HG03139 (cell line): ENCODE measurements around the gene RFTN2.
"Not testable (repeated sequence)": the region's sequence is repeated elsewhere in the genome, so short reads cannot be mapped to it uniquely, and the experiment has no call there.

ENCODE experiments used
- ATAC-seq: cut with Tn5 transposase; IDR thresholded peaks from one replicate; pipeline ENCODE4 v1.9.1; 2021; ENCODE audit not compliant: unreplicated experiment

Gene RFTN2

DNA sequence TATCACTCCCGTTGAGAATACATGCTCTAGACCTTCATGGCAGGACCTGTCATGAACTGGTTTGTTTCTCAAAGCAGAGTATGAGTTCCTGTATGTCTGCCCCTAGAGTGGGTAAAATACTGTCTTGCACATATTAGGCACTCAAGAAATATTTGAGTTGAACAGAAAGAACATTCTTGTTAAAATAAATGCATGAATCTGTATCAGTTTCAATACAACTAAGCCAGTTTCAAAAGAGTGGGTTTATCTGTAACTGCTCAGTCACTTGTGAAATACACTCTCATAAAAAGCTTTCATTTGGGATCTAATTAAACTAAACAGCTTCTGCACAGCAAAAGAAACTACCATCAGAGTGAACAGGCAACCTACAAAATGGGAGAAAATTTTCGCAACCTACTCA, 69.2 kb downstream of the RFTN2 start:
- peak; percentile 71 for ATAC-seq

DNA sequence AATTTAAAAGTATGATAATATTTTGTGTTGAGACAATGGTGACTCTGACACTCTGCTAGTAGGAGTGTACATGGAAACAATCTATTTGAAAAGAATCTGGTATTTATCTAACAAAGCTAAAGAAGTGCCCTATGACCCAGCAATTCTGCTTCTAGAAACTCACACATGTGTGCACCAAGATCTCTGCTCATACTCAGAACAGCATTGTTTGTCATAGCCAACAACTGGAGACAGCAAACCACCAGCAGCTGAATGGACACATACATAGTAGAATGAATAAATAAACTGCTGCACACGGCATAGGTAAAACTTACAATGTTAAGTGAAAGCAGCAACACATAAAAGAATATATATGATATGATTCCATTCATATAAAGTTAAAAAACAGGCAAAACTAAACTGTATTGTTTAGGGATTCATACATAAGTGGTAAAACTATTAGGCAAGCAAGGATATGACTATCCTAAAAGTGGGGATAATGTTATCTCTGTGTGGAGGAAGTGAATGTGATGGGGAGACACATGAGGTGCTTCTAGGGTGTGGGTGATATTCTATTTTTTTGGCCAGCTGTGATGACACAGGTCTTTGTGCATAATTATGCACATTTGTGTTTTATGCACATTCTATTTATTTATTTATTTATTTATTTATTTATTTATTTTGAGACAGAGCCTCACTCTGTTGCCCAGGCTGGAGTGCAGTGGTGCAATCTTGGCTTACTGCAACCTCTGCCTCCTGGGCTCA, 71.1 kb downstream of the RFTN2 start:
- no peak for ATAC-seq

DNA sequence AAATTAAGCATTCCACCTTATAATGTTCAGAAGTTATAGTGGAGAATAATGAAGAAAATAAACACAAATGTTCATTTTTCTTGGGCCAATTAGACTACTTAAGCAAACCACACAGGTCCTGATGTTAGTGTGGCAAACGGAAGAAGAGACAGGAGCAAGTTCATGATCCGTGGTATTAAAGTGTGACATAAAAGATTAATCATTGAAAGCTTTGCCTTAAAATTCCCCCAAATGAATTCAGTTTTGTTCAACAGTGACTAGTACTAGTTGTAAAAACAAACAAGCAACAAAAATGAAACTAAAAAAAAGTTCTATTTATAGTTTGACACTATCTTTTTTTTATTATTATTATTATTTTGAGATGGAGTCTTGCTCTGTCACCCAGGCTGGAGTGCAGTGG, 73.7 kb downstream of the RFTN2 start:
- ATAC-seq: no peak

DNA sequence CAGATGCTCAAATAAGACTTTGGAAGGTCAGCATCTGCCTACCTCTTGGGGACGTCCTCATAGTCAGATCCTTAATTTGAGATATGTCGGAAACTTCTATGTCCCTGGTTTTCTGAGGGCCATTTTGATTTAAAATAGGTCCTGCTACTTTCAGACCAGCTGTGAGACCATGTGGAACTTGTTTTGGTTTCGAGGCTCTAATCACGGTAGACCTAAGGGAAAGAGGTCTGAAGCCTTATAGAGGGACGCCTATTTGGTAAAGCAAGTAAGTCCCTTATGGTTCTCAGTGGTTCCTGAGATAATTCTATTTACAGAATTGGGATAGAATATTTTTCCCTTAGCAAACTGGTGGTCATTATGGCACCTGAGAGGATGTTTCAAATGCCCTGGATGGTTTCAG, 75.1 kb downstream of the RFTN2 start:
- ATAC-seq: no peak

DNA sequence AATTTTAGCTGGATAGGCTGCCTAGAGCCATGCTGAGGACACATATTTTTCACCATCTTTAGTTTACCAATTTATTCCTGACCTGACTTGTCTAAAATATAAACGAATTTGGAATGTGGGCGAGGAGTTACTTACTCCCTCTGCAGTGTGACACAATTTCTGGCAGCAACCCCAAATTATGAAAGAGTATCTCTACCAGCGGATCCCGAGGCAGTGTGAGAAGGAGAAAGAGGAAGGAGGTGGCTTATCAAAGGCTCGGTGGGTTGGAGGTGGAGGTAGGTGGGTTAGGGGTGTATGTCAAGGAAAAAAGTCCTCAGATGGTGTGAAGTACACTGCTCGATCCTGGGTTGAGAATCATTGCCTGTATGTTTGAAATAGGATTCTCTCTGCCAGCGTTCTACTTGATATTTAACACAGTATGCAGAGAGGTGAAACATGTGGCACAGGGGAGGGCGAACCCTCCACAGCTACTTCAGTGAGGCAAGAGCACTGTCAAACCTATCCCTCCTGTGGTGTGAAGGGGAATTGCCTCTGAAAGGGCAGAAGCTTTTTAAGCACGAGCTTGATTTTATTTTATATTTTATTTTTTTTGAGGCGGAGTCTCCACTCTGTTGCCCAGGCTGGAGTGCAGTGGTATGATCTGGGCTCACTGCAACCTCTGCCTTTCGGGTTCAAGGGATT, 76.0 kb downstream of the RFTN2 start:
- peak; percentile 69 for ATAC-seq

DNA sequence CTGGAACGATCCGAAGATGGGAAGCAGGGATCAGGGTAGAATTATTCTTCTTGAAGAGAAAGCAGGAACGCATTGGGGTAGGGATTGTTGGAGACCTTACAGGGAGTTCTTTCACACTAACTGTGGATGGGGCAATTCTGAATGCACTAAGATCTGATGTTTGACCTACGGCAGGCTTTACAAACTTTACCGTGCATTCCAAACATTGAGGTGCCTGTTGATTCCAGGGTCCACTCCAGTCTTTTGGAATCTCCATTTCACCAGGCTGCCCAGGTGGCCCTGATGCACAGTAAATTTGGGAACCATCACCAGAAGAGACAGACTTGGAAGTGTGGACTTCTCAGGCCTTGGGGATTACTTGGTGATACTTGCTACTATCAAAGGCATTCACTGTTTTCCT, 76.9 kb downstream of the RFTN2 start:
- ATAC-seq: no peak

DNA sequence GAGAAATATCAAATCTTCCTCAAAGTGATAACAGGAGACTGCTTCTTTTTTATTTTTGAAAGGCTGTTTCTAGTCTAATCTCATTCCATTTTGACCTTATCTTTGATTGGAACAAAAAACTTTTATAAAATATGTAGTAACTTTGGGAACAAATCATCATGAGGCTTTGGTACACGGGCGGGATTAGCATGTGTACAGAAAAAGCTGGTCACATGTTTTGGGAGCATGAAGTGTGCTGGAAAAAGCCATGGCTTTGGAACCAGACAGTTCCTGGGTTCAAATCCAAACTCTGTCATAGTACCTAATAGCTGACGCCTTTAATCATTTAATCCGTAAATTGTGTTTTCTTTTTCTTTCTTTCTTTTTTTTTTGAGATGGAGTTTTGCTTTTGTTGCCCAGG, 78.2 kb downstream of the RFTN2 start:
- no peak for ATAC-seq

DNA sequence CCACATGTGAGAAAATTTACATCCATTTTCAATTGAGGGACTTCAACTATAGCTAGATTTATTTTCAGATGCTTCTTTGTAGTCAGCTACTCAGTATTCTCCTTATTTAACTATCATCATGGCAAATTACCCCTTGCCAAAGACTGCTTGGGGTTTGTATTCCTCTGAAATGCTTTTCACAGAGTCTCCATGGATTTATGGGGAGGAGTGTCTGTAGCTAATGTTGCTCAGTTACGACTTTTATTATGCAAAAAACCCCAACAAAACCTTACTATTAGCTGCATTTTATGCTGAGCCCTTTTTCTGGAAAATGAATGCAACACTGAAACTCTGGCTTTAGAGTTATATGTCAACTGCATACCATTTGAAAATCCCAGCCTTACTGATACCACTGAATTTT, 78.6 kb downstream of the RFTN2 start:
- no peak for ATAC-seq

DNA sequence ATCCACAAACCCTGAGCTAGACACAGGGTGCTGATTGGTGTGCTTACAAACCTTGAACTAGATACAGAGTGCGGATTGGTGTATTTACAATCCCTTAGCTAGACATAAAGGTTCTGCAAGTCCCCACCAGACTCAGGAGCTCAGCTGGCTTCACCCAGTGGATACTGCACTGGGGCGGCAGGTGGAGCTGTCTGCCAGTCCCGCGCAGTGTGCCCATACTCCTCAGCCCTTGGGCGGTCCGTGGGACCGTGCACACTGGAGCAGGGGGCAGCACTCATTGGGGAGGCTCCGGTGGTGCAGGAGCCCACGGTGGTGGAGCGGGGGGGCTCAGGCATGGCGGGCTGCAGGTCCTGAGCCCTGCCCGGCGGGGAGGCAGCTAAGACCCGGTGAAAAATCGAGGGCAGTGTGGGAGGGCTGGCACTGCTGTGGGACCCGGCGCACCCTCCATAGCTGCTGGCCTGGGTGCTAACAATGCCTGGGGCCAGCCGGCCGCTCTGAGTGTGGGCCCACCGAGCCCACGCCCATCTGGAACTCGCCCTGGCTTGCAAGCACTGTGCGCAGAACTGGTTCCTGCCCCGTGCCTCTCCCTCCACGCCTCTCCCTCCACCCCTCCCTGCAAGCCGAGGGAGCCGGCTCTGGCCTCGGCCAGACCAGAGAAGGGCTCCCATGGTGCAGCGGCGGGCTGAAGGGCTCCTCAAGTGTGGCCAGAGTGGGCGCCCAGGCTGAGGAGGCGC, 83.9 kb downstream of the RFTN2 start:
- no peak for ATAC-seq

DNA sequence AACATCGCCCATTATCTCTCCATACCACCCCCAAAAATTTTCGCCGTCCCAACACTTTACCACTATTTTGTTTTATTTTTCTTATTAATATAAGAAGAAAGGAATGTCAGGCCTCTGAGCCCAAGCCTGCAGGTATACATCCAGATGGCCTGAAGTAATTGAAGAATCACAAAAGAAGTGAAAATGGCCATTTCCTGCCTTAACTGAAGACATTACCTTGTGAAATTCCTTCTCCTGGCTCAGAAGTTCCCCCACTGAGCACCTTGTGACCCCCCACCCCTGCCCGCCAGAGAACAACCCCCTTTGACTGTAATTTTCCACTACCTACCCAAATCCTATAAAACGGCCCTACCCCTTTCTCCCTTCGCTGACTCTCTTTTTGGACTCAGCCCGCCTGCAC, 88.1 kb downstream of the RFTN2 start:
- ATAC-seq: not testable (repeated sequence)

DNA sequence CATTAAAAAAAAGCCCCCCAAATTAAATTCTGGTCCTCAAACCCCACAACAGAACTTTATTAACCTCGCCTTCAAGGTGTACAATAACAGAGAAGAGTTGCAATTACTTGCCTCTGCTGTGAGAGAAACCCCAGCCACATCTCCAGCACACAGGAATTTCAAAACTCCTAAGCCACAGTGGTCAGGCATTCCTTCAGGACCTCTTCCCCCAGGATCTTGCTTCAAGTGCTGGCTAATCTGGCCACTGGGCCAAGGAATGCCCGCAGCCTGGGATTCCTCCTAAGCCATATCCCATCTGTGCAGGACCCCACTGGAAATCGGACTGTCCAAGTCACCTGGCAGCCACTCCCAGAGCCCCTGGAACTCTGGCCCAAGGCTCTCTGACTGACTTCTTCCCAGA, 95.2 kb downstream of the RFTN2 start:
- not testable (repeated sequence) for ATAC-seq

DNA sequence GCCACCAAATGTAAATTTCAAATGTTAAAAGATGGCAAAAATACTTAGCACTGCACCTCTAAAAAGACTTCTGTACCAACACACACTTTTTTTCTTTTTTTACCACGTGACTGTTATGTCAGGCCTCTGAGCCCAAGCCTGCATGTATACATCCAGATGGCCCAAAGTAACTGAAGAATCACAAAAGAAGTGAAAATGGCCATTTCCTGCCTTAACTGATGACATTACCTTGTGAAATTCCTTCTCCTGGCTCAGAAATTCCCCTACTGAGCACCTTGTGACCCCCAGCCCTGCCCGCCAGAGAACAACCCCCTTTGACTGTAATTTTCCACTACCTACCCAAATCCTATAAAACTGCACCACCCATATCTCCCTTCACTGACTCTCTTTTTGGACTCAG, 97.1 kb downstream of the RFTN2 start:
- not testable (repeated sequence) for ATAC-seq

DNA sequence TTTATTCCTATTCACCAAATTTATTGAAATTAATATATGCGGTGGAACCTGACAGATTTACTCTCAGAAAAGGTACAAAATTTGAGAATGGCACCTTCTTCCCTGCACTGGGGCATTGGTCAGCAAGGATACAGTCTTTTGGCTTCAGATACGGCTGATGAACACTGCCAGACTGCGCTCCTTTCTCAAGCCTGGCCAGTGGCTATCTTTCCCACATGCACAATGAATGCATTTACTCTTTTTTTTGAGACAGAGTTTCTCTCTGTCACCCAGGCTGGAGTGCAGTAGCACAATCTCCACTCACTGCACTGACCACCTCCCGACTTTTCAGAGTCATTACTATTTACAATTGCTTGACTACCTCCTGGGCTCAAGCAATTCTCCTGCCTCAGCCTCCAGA, 97.9 kb downstream of the RFTN2 start:
- no peak for ATAC-seq

DNA sequence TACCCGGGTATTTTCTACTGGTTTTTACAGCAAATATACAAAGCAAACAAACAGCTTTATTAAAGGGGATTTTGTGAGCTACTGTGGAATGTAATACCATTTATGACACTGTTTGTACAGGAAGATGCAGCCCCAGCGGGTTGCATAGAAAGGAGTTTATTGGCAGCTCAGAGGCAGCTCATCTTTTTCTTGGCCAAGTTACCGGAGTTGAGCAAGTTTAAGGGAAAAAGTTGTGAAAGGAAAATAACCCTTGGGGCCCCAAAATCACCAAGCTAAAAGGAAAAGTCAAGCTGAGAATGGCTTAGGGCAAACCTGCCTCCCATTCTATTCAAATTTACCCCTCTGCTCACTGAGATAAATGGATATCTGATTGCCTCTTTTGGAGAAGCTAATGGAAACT, 98.8 kb downstream of the RFTN2 start:
- ATAC-seq: no peak

DNA sequence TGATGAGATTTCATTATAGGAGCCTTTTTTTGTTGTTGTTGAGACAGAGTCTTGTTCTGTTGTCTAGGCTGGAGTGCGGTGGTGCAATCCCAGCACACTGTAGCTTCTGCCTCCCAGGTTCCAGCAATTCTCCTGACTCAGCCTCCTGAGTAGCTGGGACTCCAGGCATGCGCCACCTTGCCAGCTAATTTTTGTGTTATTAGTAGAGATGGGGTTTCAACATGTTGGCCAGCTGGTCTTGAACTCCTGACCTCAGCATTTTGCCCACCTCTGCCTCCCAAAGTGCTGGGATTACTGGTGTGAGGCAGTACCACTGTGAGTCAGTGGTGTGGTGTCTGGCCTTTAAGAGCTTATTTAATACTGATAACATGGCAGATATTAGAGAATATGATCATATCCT, 99.4 kb downstream of the RFTN2 start:
- ATAC-seq: no peak

DNA sequence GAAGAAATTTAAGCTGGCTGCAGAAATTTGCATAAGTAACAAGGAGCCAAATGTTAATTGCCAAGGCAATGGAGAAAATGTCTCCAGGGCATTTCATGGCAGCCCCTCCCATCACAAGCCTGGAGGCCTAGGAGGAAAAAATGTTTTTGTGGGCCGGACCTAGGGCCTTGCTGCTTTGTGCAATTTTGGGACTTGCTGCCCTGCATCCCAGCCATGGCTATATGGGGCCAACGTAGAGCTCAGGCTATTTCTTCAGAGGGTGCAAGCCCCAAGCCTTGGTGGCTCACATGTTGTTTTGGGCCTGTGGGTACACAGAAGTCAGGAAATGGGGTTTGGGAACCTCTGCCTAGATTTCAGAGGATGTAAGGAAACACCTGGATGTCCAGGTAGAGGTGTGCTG, 101.8 kb downstream of the RFTN2 start:
- ATAC-seq: no peak

DNA sequence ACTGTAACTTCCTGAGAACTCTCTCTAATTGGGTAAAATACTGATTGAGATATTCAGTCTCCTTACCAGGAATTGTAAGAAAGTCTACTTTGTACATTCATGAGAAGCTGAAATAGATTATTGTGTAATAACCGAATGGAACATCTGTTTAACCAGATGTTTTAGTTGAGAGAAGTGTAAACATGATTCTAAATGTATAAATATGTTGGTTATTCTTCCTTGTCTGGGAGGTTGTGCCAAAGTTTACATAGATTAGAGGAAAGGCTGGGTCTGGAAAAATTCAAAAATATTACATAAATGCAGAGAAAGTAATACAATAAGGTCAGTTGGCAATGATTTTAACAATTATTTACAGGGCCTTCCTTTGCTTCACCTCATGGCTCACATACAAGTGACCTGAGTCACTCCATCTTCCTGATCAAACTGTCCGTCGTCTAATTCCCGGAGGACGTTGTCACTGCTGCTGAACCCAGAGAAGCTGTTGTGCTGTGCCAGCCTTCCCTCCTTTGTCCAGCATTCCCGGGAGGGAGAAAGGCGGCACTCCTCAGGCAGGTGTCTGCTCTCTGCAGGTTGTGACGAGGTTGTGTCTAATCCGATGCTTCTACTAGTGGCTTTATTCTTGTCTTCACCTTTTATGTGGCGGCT, 103.6 kb downstream of the RFTN2 start:
- ATAC-seq: no peak

DNA sequence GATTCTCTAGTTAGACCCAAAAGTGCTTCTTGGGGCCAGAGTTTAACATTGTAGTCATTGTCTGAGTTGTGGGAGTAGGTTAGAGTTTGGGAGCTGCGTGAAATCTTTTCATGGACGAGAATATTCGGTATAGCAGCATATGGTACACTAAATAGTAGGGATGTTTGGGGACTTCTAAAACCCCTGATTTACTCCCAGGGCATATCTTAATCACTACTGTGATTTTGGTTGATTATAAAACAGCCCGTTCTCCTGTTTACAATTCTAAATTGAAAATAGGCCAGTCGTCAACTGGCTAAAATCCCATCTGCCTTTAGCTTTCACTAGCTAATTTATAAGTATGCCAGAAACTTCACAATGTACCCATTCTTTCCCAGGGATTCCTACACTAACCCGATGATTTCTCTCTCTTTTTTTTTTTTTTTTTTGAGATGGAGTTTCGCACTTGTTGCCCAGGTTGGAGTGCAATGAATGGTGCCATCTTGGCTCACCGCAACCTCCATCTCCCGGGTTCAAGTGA, 115.2 kb downstream of the RFTN2 start:
- ATAC-seq: no peak

DNA sequence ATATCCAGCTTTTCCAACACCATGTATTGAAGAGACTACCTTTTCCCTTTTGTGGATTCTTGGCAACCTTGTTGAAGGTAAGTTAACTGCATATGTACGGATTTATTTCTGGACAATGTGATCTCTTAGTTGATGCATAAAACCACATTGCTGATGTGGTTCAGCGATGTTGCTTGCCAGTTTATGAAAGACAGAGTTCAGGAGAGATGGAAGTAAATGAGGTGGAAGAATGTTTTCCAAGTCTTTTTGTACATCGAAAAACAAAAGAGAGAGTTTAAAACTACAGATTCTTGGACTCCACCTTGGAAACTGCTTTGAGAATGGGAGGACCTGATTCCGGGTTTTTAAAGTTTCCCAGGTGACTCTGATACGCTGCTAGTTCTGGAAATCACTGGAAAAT, 115.7 kb downstream of the RFTN2 start:
- ATAC-seq: no peak

DNA sequence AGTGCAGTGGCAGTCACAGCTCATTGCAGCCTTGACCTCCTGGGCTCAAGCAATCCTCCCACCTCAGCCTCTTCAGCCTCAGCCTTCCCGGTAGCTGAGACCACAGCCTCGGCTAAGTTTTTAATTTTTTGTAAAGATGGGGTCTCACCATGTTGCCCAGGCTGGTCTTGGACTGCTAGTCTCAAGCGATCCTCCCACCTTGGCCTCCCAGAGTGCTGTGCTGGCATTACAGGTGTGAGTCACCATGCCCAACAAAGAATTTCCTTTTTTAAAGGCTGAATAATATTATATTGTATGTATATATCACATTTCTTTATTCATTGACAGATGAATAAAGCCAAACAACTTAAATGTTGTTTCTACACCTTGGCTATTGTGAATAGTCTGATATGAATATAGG, 117.0 kb downstream of the RFTN2 start:
- no peak for ATAC-seq

DNA sequence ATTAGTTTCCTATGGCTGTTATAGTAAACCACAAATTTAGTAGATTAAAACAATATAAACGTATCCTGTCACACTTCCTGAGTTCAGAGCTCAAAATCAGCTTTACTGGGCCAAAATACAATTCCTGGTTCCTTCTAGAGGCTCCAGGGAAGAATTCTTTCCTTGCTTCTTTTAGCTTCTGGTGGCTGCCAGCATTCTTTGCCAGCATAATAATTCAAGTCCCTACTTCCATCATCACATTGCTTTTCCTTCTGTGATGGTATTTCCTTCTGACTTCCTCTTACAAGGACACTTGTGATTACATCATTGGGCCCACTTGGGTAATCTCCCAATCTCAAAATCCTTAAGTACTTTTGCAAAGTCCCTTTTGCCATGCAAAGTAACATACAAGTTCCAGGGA, 118.9 kb downstream of the RFTN2 start:
- ATAC-seq: no peak
